ACHN (cell line): ENCODE data around the gene SPTBN5.

Experiments
- DNase-seq: peaks from one replicate; pipeline ENCODE4 v3.0.0-alpha.2; 2015
- in situ Hi-C: cut with HindIII; loops from 2 replicates; pipeline ENCODE4 v1.10.0; 2017; ENCODE audit warnings: low sequenced_read_pairs, low pct_ligation_motif_present, low pct_unique_long_range_greater_than_20kb

SPTBN5 gene

GRCh38 chr15:41801850-41802455, 91.9 kb downstream of the SPTBN5 start:
- DNase-seq, result no peak
- in situ Hi-C loops, result no loop called here

- DNase-seq, result no peak
- in situ Hi-C loops, result no loop called here
Measured at GRCh38 chr15:41801185-41801584, 92.7 kb downstream of the SPTBN5 start.

- in situ Hi-C loops, result no loop called here
- DNase-seq, result no peak
Measured at GRCh38 chr15:41799488-41799805, 94.4 kb downstream of the SPTBN5 start.

GRCh38 chr15:41798607-41799487, 95.0 kb downstream of the SPTBN5 start:
- in situ Hi-C loops, result no loop called here

More at GRCh38 chr15:41798607-41799487, 95.0 kb downstream of the SPTBN5 start:
- no peak for DNase-seq
